Duodenal mucosa (tissue), 2 donors: Measurements from ENCODE around the gene TCIRG1.

Experiments
- H3K27ac ChIP-seq: one replicate; pipeline ENCODE4 v1.7.0; 2013; ENCODE audit warnings: low read depth, low read length
- H3K27me3 ChIP-seq, 2 donors: one replicate each; pipeline ENCODE4 v1.7.0; 2013; ENCODE audit warnings: low read length in 2 of 2, control low read depth in 1 of 2; ENCODE audit not compliant: insufficient read depth in 2 of 2, control insufficient read depth in 1 of 2
- H3K36me3 ChIP-seq, 2 donors: one replicate each; pipeline ENCODE4 v1.7.0; 2013; ENCODE audit warnings: low read length in 2 of 2, control low read depth in 1 of 2; ENCODE audit not compliant: insufficient read depth in 2 of 2, control insufficient read depth in 1 of 2
- H3K4me1 ChIP-seq, 2 donors: one replicate each; pipeline ENCODE4 v1.7.0; 2013; ENCODE audit warnings: low read length in 2 of 2, control low read depth in 1 of 2; ENCODE audit not compliant: insufficient read depth in 2 of 2, control insufficient read depth in 1 of 2
- H3K4me3 ChIP-seq, 2 donors: one replicate each; pipeline ENCODE4 v1.7.0; 2013; ENCODE audit warnings: low read length in 2 of 2, low read depth in 1 of 2
- H3K9ac ChIP-seq, 2 donors: one replicate each; pipeline ENCODE4 v1.7.0; 2013; ENCODE audit warnings: low read length in 2 of 2, low read depth in 1 of 2
- H3K9me3 ChIP-seq, 2 donors: one replicate each; pipeline ENCODE4 v1.7.0; 2013; ENCODE audit warnings: low read length in 2 of 2, control low read depth in 1 of 2; ENCODE audit not compliant: control insufficient read depth in 1 of 2

Gene TCIRG1

GRCh38 chr11:67997475-67997921 lies 41.3 kb upstream of the TCIRG1 start:
- Histone ChIP-seq H3K27ac (no peak overlapping the region), H3K4me1 (peaks cover 19 to 32% of the 10 kb centered on the region in 2 donors), H3K27me3 (no peaks in the 10 kb centered on the region), H3K9me3 (no peaks in the 10 kb centered on the region), H3K36me3 (peaks cover 0 to 6% of the 10 kb centered on the region in 2 donors), H3K9ac (peak overlapping the region in 1 of 2 donors; percentile 66), H3K4me3 (no peak overlapping the region)

- no peak overlapping the region for H3K4me3 ChIP-seq
- H3K9me3 ChIP-seq = no peaks in the 10 kb centered on the region
- no peak overlapping the region for H3K27ac ChIP-seq
- H3K9ac ChIP-seq = peak overlapping the region in 1 of 2 donors; percentile 66
- H3K36me3 ChIP-seq = peaks cover 0 to 6% of the 10 kb centered on the region in 2 donors
- H3K4me1 ChIP-seq = peaks cover 24 to 40% of the 10 kb centered on the region in 2 donors
- H3K27me3 ChIP-seq = no peaks in the 10 kb centered on the region
Measured at GRCh38 chr11:67998150-67999045, 40.4 kb upstream of the TCIRG1 start.

GRCh38 chr11:67999201-67999629 lies 39.6 kb upstream of the TCIRG1 start:
- peaks cover 0 to 6% of the 10 kb centered on the region in 2 donors for H3K36me3 ChIP-seq
- H3K9me3 ChIP-seq = no peaks in the 10 kb centered on the region
- no peak overlapping the region for H3K27ac ChIP-seq
- no peaks in the 10 kb centered on the region for H3K27me3 ChIP-seq
- H3K9ac ChIP-seq = no peak overlapping the region
- no peak overlapping the region for H3K4me3 ChIP-seq
- peaks cover 25 to 40% of the 10 kb centered on the region in 2 donors for H3K4me1 ChIP-seq

GRCh38 chr11:67999704-68000103 lies 39.1 kb upstream of the TCIRG1 start:
- Histone ChIP-seq H3K9ac (no peak overlapping the region), H3K9me3 (no peaks in the 10 kb centered on the region), H3K36me3 (peaks cover 0 to 6% of the 10 kb centered on the region in 2 donors), H3K27me3 (no peaks in the 10 kb centered on the region), H3K4me1 (peaks cover 30 to 43% of the 10 kb centered on the region in 2 donors), H3K27ac (no peak overlapping the region), H3K4me3 (no peak overlapping the region)

- Histone ChIP-seq H3K36me3 (no peaks in the 10 kb centered on the region), H3K4me1 (peaks cover 15 to 37% of the 10 kb centered on the region in 2 donors), H3K27me3 (no peaks in the 10 kb centered on the region), H3K9ac (peak overlapping the region in 1 of 2 donors; percentile 60), H3K27ac (no peak overlapping the region), H3K9me3 (no peaks in the 10 kb centered on the region), H3K4me3 (peak overlapping the region; percentile 63 to 69)
Measured at GRCh38 chr11:68002575-68002937, 36.3 kb upstream of the TCIRG1 start.

- H3K9me3 ChIP-seq = no peaks in the 10 kb centered on the region
- no peaks in the 10 kb centered on the region for H3K36me3 ChIP-seq
- peak overlapping the region; percentile 63 to 69 for H3K4me3 ChIP-seq
- H3K27ac ChIP-seq = peak overlapping the region; percentile 32
- peak overlapping the region in 1 of 2 donors; percentile 60 for H3K9ac ChIP-seq
- no peaks in the 10 kb centered on the region for H3K27me3 ChIP-seq
- peaks cover 19 to 36% of the 10 kb centered on the region in 2 donors for H3K4me1 ChIP-seq
Measured at GRCh38 chr11:68002938-68003845, 35.6 kb upstream of the TCIRG1 start.

- Histone ChIP-seq H3K27me3 (no peaks in the 10 kb centered on the region), H3K9ac (peak within 1 kb of the TSS in 1 of 2 donors; percentile 60), H3K4me1 (peaks cover 28 to 38% of the 10 kb centered on the region in 2 donors), H3K4me3 (peak within 1 kb of the TSS; percentile 63 to 69), H3K9me3 (no peaks in the 10 kb centered on the region), H3K27ac (peak within 1 kb of the TSS; percentile 32), H3K36me3 (no peaks in the 10 kb centered on the region)
Measured at GRCh38 chr11:68003846-68004550, 34.8 kb upstream of the TCIRG1 start, which contains the start of gene UNC93B1. Gene UNC93B1 (minus strand): TSS chr11:68004097. CDS start chr11:68004043, 54 bp downstream.

- no peak overlapping the region for H3K27ac ChIP-seq
- H3K4me3 ChIP-seq = peak overlapping the region; percentile 31 to 63
- H3K4me1 ChIP-seq = peaks cover 35 to 43% of the 10 kb centered on the region in 2 donors
- no peaks in the 10 kb centered on the region for H3K27me3 ChIP-seq
- H3K9me3 ChIP-seq = no peaks in the 10 kb centered on the region
- H3K36me3 ChIP-seq = no peaks in the 10 kb centered on the region
- H3K9ac ChIP-seq = peak overlapping the region in 1 of 2 donors; percentile 4
Measured at GRCh38 chr11:68004551-68005335, 34.1 kb upstream of the TCIRG1 start.

GRCh38 chr11:68006606-68007166 lies 32.1 kb upstream of the TCIRG1 start:
- H3K9ac ChIP-seq = no peak overlapping the region
- no peak overlapping the region for H3K27ac ChIP-seq
- H3K36me3 ChIP-seq = no peaks in the 10 kb centered on the region
- H3K27me3 ChIP-seq = no peaks in the 10 kb centered on the region
- no peaks in the 10 kb centered on the region for H3K9me3 ChIP-seq
- no peak overlapping the region for H3K4me3 ChIP-seq
- peaks cover 45 to 62% of the 10 kb centered on the region in 2 donors for H3K4me1 ChIP-seq
